ENCODE measurements around the gene RNF220. TPM values are rescaled to one million over a fixed set of nuclear protein-coding genes. Genes with fewer than 3 reads are reported as not detected.

The RNF220 gene
- total and polyA plus RNA-seq, 2 experiments from 2014 or later = 77.2 to 117 TPM

DNA sequence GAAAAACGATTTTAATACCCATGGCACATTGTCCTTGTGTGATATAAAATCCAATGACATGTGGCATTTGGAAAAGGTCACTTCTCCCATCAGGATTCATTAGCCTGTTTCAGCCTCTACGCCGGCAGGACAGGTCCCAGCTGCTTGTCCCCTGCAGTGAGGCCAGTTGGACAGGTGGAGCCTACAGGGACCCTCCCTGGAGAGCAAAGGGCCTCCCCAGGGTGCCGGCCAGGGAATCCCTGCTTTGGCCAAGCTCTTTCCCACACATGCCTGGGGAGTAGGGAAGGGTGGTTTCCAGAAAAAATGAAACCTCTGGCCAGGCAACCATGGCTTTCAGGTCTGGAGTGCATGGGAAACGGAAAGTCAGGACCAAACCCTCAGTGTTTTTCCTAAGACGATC, 176.2 kb downstream of the RNF220 start:
- Histone ChIP-seq H3K27me3 (peaks cover 13% of the 10 kb centered on the region), H3K4me1 (ENCODE audit: insufficient read depth) (no peaks in the 10 kb centered on the region), H3K4me3 (no peak overlapping the region), H3K36me3 (replicated peaks; ENCODE audit: insufficient read depth, low read depth) (no peaks in the 10 kb centered on the region), H3K9me2 (replicated peaks; ENCODE audit: insufficient read depth) (no peaks in the 10 kb centered on the region), H3K9me3 (ENCODE audit: low read depth) (no peaks in the 10 kb centered on the region), H3K27ac (no peak overlapping the region), H2AFZ (no peak overlapping the region), H3K4me2 (no peak overlapping the region), H4K20me1 (ENCODE audit: insufficient read depth, poor library complexity, severe bottlenecking) (no peaks in the 10 kb centered on the region), H3K79me2 (no peaks in the 10 kb centered on the region)
- TF ChIP-seq EZH2phosphoT487 (IDR thresholded peaks at IDR 0.05; ENCODE audit: low read depth, severe bottlenecking, unreplicated experiment) (no peak), CTCF (IDR thresholded peaks at IDR 0.05; ENCODE audit: poor library complexity) (no peak), EZH2 (IDR thresholded peaks at IDR 0.05; ENCODE audit: borderline replicate concordance) (no peak)
- WGBS (ENCODE audit: low lambda C conversion rate, missing lambda C conversion rate) = 84% methylated on average over 6 of the region's 6 CpGs
- DNase-seq (ENCODE audit: low spot score) = no peak

GRCh38 chr1:44584167-44584566, 179.1 kb downstream of the RNF220 start:
- Histone ChIP-seq H3K36me3 (replicated peaks; ENCODE audit: insufficient read depth, low read depth) (no peaks in the 10 kb centered on the region), H3K9me2 (replicated peaks; ENCODE audit: insufficient read depth) (no peaks in the 10 kb centered on the region), H3K4me3 (no peak overlapping the region), H3K4me2 (no peak overlapping the region), H3K27me3 (peaks cover 17% of the 10 kb centered on the region), H3K4me1 (ENCODE audit: insufficient read depth) (peaks cover 13% of the 10 kb centered on the region), H3K9me3 (ENCODE audit: low read depth) (no peaks in the 10 kb centered on the region), H3K27ac (peak overlapping the region; percentile 15), H3K79me2 (no peaks in the 10 kb centered on the region), H2AFZ (no peak overlapping the region), H4K20me1 (ENCODE audit: insufficient read depth, poor library complexity, severe bottlenecking) (no peaks in the 10 kb centered on the region)
- WGBS (ENCODE audit: low lambda C conversion rate, missing lambda C conversion rate) = 10% methylated on average over 6 of the region's 6 CpGs
- DNase-seq (ENCODE audit: low spot score) = peak; percentile 62
- no peak for TF ChIP-seq EZH2 (IDR thresholded peaks at IDR 0.05; ENCODE audit: borderline replicate concordance)
- TF ChIP-seq EZH2phosphoT487 (IDR thresholded peaks at IDR 0.05; ENCODE audit: low read depth, severe bottlenecking, unreplicated experiment) = peak; percentile 70

- DNase-seq (ENCODE audit: low spot score) = no peak
- TF ChIP-seq EZH2 (IDR thresholded peaks at IDR 0.05; ENCODE audit: borderline replicate concordance) = no peak
- no peak for TF ChIP-seq CTCF (IDR thresholded peaks at IDR 0.05; ENCODE audit: poor library complexity)
- no peak for TF ChIP-seq EZH2phosphoT487 (IDR thresholded peaks at IDR 0.05; ENCODE audit: low read depth, severe bottlenecking, unreplicated experiment)
- WGBS (ENCODE audit: low lambda C conversion rate, missing lambda C conversion rate) = 60% methylated on average over 4 of the region's 4 CpGs
- H3K4me1 ChIP-seq (ENCODE audit: insufficient read depth) = peaks cover 13% of the 10 kb centered on the region
- no peak overlapping the region for H3K27ac ChIP-seq
- no peaks in the 10 kb centered on the region for H3K36me3 ChIP-seq (replicated peaks; ENCODE audit: insufficient read depth, low read depth)
- no peak overlapping the region for H3K4me2 ChIP-seq
- peaks cover 17% of the 10 kb centered on the region for H3K27me3 ChIP-seq
- no peaks in the 10 kb centered on the region for H3K79me2 ChIP-seq
- H4K20me1 ChIP-seq (ENCODE audit: insufficient read depth, poor library complexity, severe bottlenecking) = no peaks in the 10 kb centered on the region
- no peak overlapping the region for H2AFZ ChIP-seq
- H3K4me3 ChIP-seq = no peak overlapping the region
- H3K9me3 ChIP-seq (ENCODE audit: low read depth) = no peaks in the 10 kb centered on the region
- no peaks in the 10 kb centered on the region for H3K9me2 ChIP-seq (replicated peaks; ENCODE audit: insufficient read depth)
These were observed 180.4 kb downstream of the RNF220 start for GRCh38 chr1:44585315-44585920.

GRCh38 chr1:44587796-44588460, 182.9 kb downstream of the RNF220 start:
- WGBS (ENCODE audit: low lambda C conversion rate, missing lambda C conversion rate) = 81% methylated on average over 17 of the region's 17 CpGs
- Histone ChIP-seq H4K20me1 (ENCODE audit: insufficient read depth, poor library complexity, severe bottlenecking) (no peaks in the 10 kb centered on the region), H3K27me3 (peaks cover 17% of the 10 kb centered on the region), H3K27ac (peak overlapping the region; percentile 9), H3K4me3 (no peak overlapping the region), H3K9me3 (ENCODE audit: low read depth) (no peaks in the 10 kb centered on the region), H2AFZ (no peak overlapping the region), H3K4me1 (ENCODE audit: insufficient read depth) (peaks cover 13% of the 10 kb centered on the region), H3K36me3 (replicated peaks; ENCODE audit: insufficient read depth, low read depth) (no peaks in the 10 kb centered on the region), H3K9me2 (replicated peaks; ENCODE audit: insufficient read depth) (no peaks in the 10 kb centered on the region), H3K4me2 (no peak overlapping the region), H3K79me2 (no peaks in the 10 kb centered on the region)
- TF ChIP-seq EZH2phosphoT487 (IDR thresholded peaks at IDR 0.05; ENCODE audit: low read depth, severe bottlenecking, unreplicated experiment) (no peak), EZH2 (IDR thresholded peaks at IDR 0.05; ENCODE audit: borderline replicate concordance) (no peak), CTCF (IDR thresholded peaks at IDR 0.05; ENCODE audit: poor library complexity) (no peak)
- DNase-seq (ENCODE audit: low spot score) = peak; percentile 49
